GM12872 (cell line): ENCODE data around the gene HEATR5B.

Source experiments
- CTCF ChIP-seq: IDR thresholded peaks from 3 replicates; pipeline ENCODE4 v1.5.1; 2011; ENCODE audit warnings: low read depth, mild to moderate bottlenecking, low read length, moderate library complexity; ENCODE audit not compliant: insufficient read depth

The HEATR5B gene

GRCh38 chr2:37083873-37084794 lies at the start of gene HEATR5B, which contains the start of gene GPATCH11:
Gene HEATR5B, minus strand, starts transcription at chr2:37084372. Its CDS starts 958 bp downstream, at chr2:37083414.
Gene GPATCH11, plus strand, starts transcription at chr2:37084518. Its CDS starts 3,864 bp downstream, at chr2:37088382.
- no peak for TF ChIP-seq CTCF

- TF ChIP-seq CTCF: no peak
Observed at GRCh38 chr2:37132914-37133313, 48.7 kb upstream of the HEATR5B start.

GRCh38 chr2:37125416-37125815 lies 41.2 kb upstream of the HEATR5B start:
- TF ChIP-seq CTCF: no peak

- TF ChIP-seq CTCF: no peak
Observed at GRCh38 chr2:37119157-37119556, 35.0 kb upstream of the HEATR5B start.

GRCh38 chr2:37117566-37117965 lies 33.4 kb upstream of the HEATR5B start:
- TF ChIP-seq CTCF: no peak

- TF ChIP-seq CTCF: no peak
Observed at GRCh38 chr2:37111958-37112357, 27.8 kb upstream of the HEATR5B start.

- no peak for TF ChIP-seq CTCF
Observed at GRCh38 chr2:37110306-37111212, 26.4 kb upstream of the HEATR5B start.
